T-helper 1 cell treated with Interleukin-12 subunit alpha and Interleukin-12 subunit beta and Interleukin-4 antibody, amounts not matched to agents 30 μg/mL and 1 μg/mL, for 36 hours (primary cell): ENCODE data around the gene RCOR1.

Source experiments
- H3K27ac Mint-ChIP-seq: one replicate; pipeline ENCODE4 v1.8.0; 2021; ENCODE audit warnings: mild to moderate bottlenecking, mixed read lengths
- H3K27me3 Mint-ChIP-seq: one replicate; pipeline ENCODE4 v1.8.0; 2021; ENCODE audit warnings: low read depth, mixed read lengths
- H3K36me3 Mint-ChIP-seq: one replicate; pipeline ENCODE4 v1.8.0; 2021; ENCODE audit warnings: low read depth, mixed read lengths
- H3K4me1 Mint-ChIP-seq: one replicate; pipeline ENCODE4 v1.8.0; 2021; ENCODE audit warnings: low read depth, mixed read lengths
- H3K4me3 Mint-ChIP-seq: one replicate; pipeline ENCODE4 v1.8.0; 2021; ENCODE audit warnings: mild to moderate bottlenecking, moderate library complexity, mixed read lengths
- H3K9me3 Mint-ChIP-seq: one replicate; pipeline ENCODE4 v1.8.0; 2021; ENCODE audit warnings: mixed read lengths

RCOR1 gene

GRCh38 chr14:102772781-102773570 lies 180.5 kb downstream of the RCOR1 start:
- Mint-ChIP-seq H3K4me3 (no peak overlapping the region), H3K9me3 (no peaks in the 10 kb centered on the region), H3K36me3 (no peaks in the 10 kb centered on the region), H3K27me3 (peaks cover 3% of the 10 kb centered on the region), H3K27ac (peak overlapping the region; percentile 43), H3K4me1 (peaks cover 24% of the 10 kb centered on the region)

GRCh38 chr14:102774391-102775153 lies 182.1 kb downstream of the RCOR1 start:
- Mint-ChIP-seq H3K9me3 (no peaks in the 10 kb centered on the region), H3K4me3 (peak overlapping the region; percentile 26), H3K4me1 (peaks cover 28% of the 10 kb centered on the region), H3K27ac (peak overlapping the region; percentile 85), H3K36me3 (peaks cover 12% of the 10 kb centered on the region), H3K27me3 (peaks cover 3% of the 10 kb centered on the region)

- H3K4me1 Mint-ChIP-seq = peaks cover 38% of the 10 kb centered on the region
- H3K36me3 Mint-ChIP-seq = peaks cover 25% of the 10 kb centered on the region
These were observed 183.7 kb downstream of the RCOR1 start for GRCh38 chr14:102775855-102776760.

GRCh38 chr14:102776761-102777710 lies 184.6 kb downstream of the RCOR1 start, which contains the start of gene TRAF3:
Gene TRAF3 (plus strand): TSS chr14:102777449. CDS start chr14:102870202, 92,753 bp downstream.
- Mint-ChIP-seq H3K4me1 (peaks cover 41% of the 10 kb centered on the region), H3K4me3 (peak within 1 kb of the TSS; percentile 89), H3K9me3 (no peaks in the 10 kb centered on the region), H3K27ac (peak within 1 kb of the TSS; percentile 92), H3K36me3 (peaks cover 28% of the 10 kb centered on the region), H3K27me3 (peaks cover 3% of the 10 kb centered on the region)

More at GRCh38 chr14:102775855-102776760, 183.7 kb downstream of the RCOR1 start:
- H3K27ac Mint-ChIP-seq = peak overlapping the region; percentile 92
- no peaks in the 10 kb centered on the region for H3K9me3 Mint-ChIP-seq
- H3K27me3 Mint-ChIP-seq = peaks cover 3% of the 10 kb centered on the region
- H3K4me3 Mint-ChIP-seq = peak overlapping the region; percentile 80

GRCh38 chr14:102777711-102778337 lies 185.4 kb downstream of the RCOR1 start:
- Mint-ChIP-seq H3K27me3 (peaks cover 3% of the 10 kb centered on the region), H3K27ac (peak overlapping the region; percentile 82), H3K4me1 (peaks cover 46% of the 10 kb centered on the region), H3K4me3 (peak overlapping the region; percentile 89), H3K36me3 (peaks cover 28% of the 10 kb centered on the region), H3K9me3 (no peaks in the 10 kb centered on the region)

GRCh38 chr14:102778338-102779083 lies 186.1 kb downstream of the RCOR1 start:
- peaks cover 46% of the 10 kb centered on the region for H3K4me1 Mint-ChIP-seq

GRCh38 chr14:102779084-102779462 lies 186.6 kb downstream of the RCOR1 start:
- Mint-ChIP-seq H3K4me3 (peak overlapping the region; percentile 89), H3K9me3 (no peaks in the 10 kb centered on the region), H3K36me3 (peaks cover 28% of the 10 kb centered on the region), H3K4me1 (peaks cover 50% of the 10 kb centered on the region), H3K27ac (peak overlapping the region; percentile 82), H3K27me3 (no peaks in the 10 kb centered on the region)

More at GRCh38 chr14:102778338-102779083, 186.1 kb downstream of the RCOR1 start:
- Mint-ChIP-seq H3K9me3 (no peaks in the 10 kb centered on the region), H3K36me3 (peaks cover 28% of the 10 kb centered on the region), H3K27ac (peak overlapping the region; percentile 82), H3K27me3 (no peaks in the 10 kb centered on the region), H3K4me3 (peak overlapping the region; percentile 89)

GRCh38 chr14:102779574-102780315 lies 187.3 kb downstream of the RCOR1 start:
- peaks cover 52% of the 10 kb centered on the region for H3K4me1 Mint-ChIP-seq
- no peaks in the 10 kb centered on the region for H3K27me3 Mint-ChIP-seq
- H3K36me3 Mint-ChIP-seq = peaks cover 30% of the 10 kb centered on the region
- H3K9me3 Mint-ChIP-seq = no peaks in the 10 kb centered on the region
- peak overlapping the region; percentile 63 for H3K27ac Mint-ChIP-seq
- H3K4me3 Mint-ChIP-seq = peak overlapping the region; percentile 89
